Fibroblast of villous mesenchyme (primary cell): ENCODE results near the gene MBD1. TPM values are rescaled to one million over a fixed set of nuclear protein-coding genes. Genes with fewer than 3 reads are reported as not detected.

Source experiments
- DNase-seq: peaks from one replicate; pipeline ENCODE4 v3.0.0-alpha.2; 2010; ENCODE audit warnings: low read depth
- H3K4me3 ChIP-seq: 2 replicates; pipeline ENCODE4 v1.5.1; 2011; ENCODE audit warnings: low read depth, mild to moderate bottlenecking, low read length
- total RNA-seq: library from RNA; depleted of rRNA; stranded (reverse); fragments of >200 nt; gene quantifications from 2 replicates; pipeline ENCODE4 v1.2.3, GENCODE V29; 2012
- TF ChIP-seq, protein P1 (sequence below): IDR thresholded peaks from 2 replicates; pipeline ENCODE4 v1.5.1; 2012; ENCODE audit warnings: low read depth, mild to moderate bottlenecking, low read length; ENCODE audit not compliant: insufficient read depth

MBD1 gene
- total RNA-seq, 1 donor: 69.5 TPM

DNA sequence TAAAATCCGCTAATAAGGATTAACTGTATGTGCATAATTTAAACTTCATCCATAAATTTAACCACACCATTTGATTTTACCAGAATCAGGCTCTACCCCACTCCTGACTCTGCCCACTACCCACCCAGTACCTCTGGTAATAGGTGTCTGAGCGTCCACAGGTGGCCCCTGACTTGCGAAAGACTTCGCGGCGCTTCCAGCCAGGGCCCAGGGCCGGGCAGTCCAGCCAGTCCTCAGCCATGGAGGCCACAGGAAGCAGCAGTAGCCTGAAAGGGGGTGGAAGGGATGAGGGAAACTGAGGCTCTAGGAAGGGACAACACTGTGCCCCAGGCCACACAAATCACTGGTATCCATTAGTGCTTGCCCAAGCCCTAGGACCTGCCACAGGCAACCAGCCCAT is 1.6 kb downstream of the MBD1 start:
- TF ChIP-seq, protein P1, sequence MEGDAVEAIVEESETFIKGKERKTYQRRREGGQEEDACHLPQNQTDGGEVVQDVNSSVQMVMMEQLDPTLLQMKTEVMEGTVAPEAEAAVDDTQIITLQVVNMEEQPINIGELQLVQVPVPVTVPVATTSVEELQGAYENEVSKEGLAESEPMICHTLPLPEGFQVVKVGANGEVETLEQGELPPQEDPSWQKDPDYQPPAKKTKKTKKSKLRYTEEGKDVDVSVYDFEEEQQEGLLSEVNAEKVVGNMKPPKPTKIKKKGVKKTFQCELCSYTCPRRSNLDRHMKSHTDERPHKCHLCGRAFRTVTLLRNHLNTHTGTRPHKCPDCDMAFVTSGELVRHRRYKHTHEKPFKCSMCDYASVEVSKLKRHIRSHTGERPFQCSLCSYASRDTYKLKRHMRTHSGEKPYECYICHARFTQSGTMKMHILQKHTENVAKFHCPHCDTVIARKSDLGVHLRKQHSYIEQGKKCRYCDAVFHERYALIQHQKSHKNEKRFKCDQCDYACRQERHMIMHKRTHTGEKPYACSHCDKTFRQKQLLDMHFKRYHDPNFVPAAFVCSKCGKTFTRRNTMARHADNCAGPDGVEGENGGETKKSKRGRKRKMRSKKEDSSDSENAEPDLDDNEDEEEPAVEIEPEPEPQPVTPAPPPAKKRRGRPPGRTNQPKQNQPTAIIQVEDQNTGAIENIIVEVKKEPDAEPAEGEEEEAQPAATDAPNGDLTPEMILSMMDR: no peak
- DNase-seq: no peak
- H3K4me3 ChIP-seq: peak overlapping the region; percentile 83

DNA sequence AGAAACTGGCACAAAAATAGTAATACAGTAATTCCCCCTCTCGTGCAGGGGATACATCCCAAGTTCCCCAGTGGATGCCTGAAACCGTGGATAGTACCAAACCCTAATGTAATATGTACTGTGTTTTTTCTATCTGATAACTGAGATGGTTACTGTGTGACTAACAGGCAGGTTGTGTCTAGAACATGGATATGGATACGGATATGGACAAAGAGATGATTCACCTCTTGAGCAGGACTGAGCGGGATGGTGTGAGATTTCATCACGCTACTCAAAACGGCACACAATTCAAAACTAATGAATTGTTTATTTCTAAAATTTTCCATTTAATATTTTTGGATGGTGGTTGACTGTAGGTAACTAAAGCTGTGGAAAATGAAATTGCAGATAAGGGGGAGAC is 3.4 kb downstream of the MBD1 start:
- no peak overlapping the region for H3K4me3 ChIP-seq
- TF ChIP-seq, protein P1: no peak
- DNase-seq: peak; percentile 51

DNA sequence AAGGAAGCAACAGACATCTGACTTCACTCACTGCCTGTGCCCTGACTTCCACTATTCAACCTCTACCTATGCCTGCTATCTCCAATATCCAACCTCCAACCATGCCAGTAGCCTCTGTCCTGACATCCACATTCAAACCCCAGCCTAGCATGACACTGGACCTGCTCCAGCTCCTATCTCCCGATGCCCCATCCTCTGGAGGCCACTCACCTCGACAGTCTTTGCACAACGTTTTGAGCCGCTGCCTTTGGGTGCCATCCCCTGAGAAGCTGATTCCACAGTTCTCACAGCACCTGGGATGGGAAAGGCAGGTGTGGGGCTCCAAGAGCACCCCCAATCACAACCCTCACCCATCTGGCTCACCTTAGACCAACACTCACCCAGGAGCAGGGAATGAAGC is 4.9 kb downstream of the MBD1 start:
- no peak overlapping the region for H3K4me3 ChIP-seq
- no peak for DNase-seq
- TF ChIP-seq, protein P1: no peak

DNA sequence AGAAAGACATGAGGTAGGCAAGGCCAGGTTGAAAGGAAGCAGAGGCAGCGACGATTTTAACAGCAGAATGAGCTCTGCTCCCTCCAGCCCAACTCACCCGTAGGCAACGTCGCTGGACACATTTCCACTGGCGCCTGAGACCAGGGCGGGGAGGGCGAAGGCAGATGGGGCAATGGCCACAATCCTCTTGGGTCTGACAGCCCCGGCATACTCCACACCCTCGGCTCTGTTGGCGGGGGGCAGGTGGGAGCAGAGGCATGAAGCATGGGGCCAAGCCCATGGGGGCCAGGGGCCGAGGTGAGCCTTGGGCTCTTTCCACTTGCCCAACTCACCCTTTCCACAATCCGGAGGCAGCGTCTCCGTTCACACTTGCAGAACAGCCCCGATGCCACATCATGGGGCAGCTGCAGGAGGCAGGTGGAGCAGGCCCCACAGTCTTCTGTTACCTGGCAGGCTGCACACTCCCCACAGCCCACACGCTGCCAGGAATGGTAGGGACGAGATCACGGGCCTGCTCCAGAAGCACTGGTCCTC is 5.8 kb downstream of the MBD1 start:
- TF ChIP-seq, protein P1: no peak
- no peak overlapping the region for H3K4me3 ChIP-seq

DNA sequence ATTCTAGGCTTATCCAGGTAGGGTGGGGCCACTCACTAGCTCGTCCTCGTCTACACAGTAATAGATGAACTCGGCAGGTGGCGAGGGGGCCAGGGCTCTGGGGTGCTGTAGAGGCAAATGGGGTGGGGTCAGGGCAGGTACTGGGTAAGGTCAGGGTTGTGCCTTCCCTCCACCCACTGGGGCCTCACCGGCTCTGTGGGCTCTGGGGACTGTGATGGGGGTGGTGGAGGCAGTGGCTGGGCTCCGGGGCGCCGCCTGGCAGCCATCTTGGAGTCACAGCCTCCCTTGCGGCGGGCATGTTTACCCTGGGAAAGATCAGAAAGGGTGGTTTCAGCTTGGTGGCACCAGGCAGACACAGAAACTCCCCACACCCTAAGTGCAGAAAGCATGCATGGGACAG is 6.4 kb downstream of the MBD1 start:
- TF ChIP-seq, protein P1: no peak
- H3K4me3 ChIP-seq: no peak overlapping the region
- no peak for DNase-seq

More for the DNA sequence above, 5.8 kb downstream of the MBD1 start:
- no peak for DNase-seq

DNA sequence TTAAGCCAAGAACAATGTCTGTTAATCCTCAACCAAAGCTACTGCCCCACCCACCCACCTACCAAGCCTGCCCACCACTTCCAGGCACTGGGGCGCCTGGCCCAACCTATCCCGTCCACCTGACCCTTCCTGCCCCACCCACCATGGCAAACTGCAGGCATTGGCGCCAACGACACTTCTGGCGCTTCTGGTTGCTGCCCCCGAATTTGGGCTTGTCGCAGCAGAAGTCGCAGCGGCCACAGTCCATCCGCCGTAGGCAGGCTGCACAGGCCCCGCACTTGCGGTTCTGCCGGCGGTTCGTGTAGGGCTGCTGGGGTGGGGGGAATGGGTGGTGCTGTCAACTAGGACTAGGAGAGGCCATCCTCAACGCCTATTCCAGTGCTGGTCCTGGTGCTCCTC is 7.3 kb downstream of the MBD1 start:
- DNase-seq: no peak
- H3K4me3 ChIP-seq: no peak overlapping the region
- TF ChIP-seq, protein P1: no peak
